ENCODE results near the gene MAD1L1. TPM values are rescaled to one million over a fixed set of nuclear protein-coding genes. Genes with fewer than 3 reads are reported as not detected.

The MAD1L1 gene
- total and polyA plus RNA-seq, 4 donors = 12.8 to 20.7 (median 16.5) TPM

DNA sequence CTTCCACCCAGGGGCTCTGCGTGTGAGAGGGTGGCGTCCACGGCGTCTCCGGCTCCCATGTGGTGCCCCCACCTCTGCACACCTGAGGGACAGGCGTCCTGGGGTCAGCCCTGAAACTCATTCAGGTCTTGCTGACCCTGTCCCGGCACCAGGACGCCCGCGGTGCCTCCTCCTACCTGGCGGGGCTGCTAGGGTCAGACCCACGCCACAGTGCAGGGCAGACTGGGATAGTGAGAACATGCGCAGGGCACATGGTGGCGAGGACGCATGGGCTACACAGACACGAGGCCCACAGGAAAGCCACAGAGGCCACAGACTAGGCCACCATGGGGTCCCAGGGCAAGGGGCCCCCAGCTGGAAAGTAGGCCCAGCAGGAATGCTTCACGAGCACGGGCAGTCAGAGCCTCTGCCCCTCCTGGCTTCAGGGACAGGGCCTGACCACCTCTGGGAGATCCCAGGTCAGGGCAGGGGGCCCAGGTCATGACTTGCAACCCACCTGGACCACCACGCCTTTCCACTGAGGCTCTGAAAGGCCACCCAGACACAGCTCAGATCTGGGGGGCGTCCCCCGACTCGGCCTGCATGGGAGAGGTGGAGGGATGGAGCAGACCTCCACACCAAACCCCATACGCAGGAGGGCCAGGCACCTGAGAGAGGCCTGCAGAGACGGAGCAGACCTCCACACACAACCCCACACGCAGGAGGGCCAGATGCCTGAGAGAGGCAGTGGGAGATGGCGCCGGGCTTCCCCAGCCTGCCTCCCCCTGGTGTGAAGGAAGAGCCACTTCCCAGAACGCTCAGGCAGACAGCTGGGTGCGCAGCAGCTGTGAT, 374.1 kb downstream of the MAD1L1 start:
- Histone ChIP-seq H3K27ac (ENCODE audit: low read depth in 1 of 2, low read length in 2 of 2) (no peak overlapping the region), H3K9ac (ENCODE audit: low read depth in 1 of 2, low read length in 2 of 2) (no peak overlapping the region), H3K9me3 (ENCODE audit: control insufficient read depth in 4 of 4, low read length in 3 of 4) (no peaks in the 10 kb centered on the region), H3K27me3 (ENCODE audit: control insufficient read depth in 4 of 4, insufficient read depth in 4 of 4, low read length in 3 of 4) (no peaks in the 10 kb centered on the region), H3K4me1 (ENCODE audit: control insufficient read depth in 4 of 4, insufficient read depth in 4 of 4, low read length in 3 of 4) (peaks cover 2 to 26% (median 15%) of the 10 kb centered on the region in 4 donors), H3K36me3 (ENCODE audit: control insufficient read depth in 4 of 4, insufficient read depth in 3 of 4, low read depth in 1 of 4, low read length in 3 of 4) (no peaks in the 10 kb centered on the region), H3K4me3 (ENCODE audit: low read depth in 1 of 3, low read length in 3 of 3) (no peak overlapping the region)
- no peak for TF ChIP-seq HNF4G (IDR thresholded peaks at IDR 0.05)
- TF ChIP-seq EGR1 (IDR thresholded peaks at IDR 0.05; ENCODE audit: low read depth in 2 of 2) = no peak
- TF ChIP-seq SP1 (IDR thresholded peaks at IDR 0.05) = no peak
- TF ChIP-seq, protein P1, sequence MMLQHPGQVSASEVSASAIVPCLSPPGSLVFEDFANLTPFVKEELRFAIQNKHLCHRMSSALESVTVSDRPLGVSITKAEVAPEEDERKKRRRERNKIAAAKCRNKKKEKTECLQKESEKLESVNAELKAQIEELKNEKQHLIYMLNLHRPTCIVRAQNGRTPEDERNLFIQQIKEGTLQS (IDR thresholded peaks at IDR 0.05) = no peak
- no peak for TF ChIP-seq NR2F2 (IDR thresholded peaks at IDR 0.05)
- no peak for TF ChIP-seq HNF4A (conservative IDR thresholded peaks at IDR 0.05)
- TF ChIP-seq, protein P2, sequence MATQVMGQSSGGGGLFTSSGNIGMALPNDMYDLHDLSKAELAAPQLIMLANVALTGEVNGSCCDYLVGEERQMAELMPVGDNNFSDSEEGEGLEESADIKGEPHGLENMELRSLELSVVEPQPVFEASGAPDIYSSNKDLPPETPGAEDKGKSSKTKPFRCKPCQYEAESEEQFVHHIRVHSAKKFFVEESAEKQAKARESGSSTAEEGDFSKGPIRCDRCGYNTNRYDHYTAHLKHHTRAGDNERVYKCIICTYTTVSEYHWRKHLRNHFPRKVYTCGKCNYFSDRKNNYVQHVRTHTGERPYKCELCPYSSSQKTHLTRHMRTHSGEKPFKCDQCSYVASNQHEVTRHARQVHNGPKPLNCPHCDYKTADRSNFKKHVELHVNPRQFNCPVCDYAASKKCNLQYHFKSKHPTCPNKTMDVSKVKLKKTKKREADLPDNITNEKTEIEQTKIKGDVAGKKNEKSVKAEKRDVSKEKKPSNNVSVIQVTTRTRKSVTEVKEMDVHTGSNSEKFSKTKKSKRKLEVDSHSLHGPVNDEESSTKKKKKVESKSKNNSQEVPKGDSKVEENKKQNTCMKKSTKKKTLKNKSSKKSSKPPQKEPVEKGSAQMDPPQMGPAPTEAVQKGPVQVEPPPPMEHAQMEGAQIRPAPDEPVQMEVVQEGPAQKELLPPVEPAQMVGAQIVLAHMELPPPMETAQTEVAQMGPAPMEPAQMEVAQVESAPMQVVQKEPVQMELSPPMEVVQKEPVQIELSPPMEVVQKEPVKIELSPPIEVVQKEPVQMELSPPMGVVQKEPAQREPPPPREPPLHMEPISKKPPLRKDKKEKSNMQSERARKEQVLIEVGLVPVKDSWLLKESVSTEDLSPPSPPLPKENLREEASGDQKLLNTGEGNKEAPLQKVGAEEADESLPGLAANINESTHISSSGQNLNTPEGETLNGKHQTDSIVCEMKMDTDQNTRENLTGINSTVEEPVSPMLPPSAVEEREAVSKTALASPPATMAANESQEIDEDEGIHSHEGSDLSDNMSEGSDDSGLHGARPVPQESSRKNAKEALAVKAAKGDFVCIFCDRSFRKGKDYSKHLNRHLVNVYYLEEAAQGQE (IDR thresholded peaks at IDR 0.05) = no peak
- no peak for DNase-seq (ENCODE audit: low spot score)
- 92% methylated on average over 29 of the region's 29 CpGs for WGBS

- Histone ChIP-seq H3K36me3 (ENCODE audit: control insufficient read depth in 4 of 4, insufficient read depth in 3 of 4, low read depth in 1 of 4, low read length in 3 of 4) (no peaks in the 10 kb centered on the region), H3K27me3 (ENCODE audit: control insufficient read depth in 4 of 4, insufficient read depth in 4 of 4, low read length in 3 of 4) (no peaks in the 10 kb centered on the region), H3K4me1 (ENCODE audit: control insufficient read depth in 4 of 4, insufficient read depth in 4 of 4, low read length in 3 of 4) (peaks cover 2 to 28% (median 18%) of the 10 kb centered on the region in 4 donors), H3K4me3 (ENCODE audit: low read depth in 1 of 3, low read length in 3 of 3) (no peak overlapping the region), H3K9ac (ENCODE audit: low read depth in 1 of 2, low read length in 2 of 2) (no peak overlapping the region), H3K9me3 (ENCODE audit: control insufficient read depth in 4 of 4, low read length in 3 of 4) (no peaks in the 10 kb centered on the region), H3K27ac (ENCODE audit: low read depth in 1 of 2, low read length in 2 of 2) (peak overlapping the region in 1 of 2 donors; percentile 11)
- TF ChIP-seq TAF1 (conservative IDR thresholded peaks at IDR 0.05) (no peak), CTCF (IDR thresholded peaks at IDR 0.05; ENCODE audit: low read depth, low read length, missing input control) (no peak), NR2F2 (IDR thresholded peaks at IDR 0.05) (no peak), RAD21 (IDR thresholded peaks at IDR 0.05) (no peak), JUND (IDR thresholded peaks at IDR 0.05) (no peak), HNF4A (conservative IDR thresholded peaks at IDR 0.05) (no peak)
- TF ChIP-seq, protein P2 (IDR thresholded peaks at IDR 0.05) = no peak
- 83% methylated on average over 27 of the region's 27 CpGs for WGBS
- DNase-seq (ENCODE audit: low spot score) = no peak
Observed at GRCh38 chr7:1857487-1858421, 375.0 kb downstream of the MAD1L1 start.
